Fibroblast of lung (primary cell): ENCODE data around the gene PPIL4.

ENCODE experiments used
- EZH2 ChIP-seq: IDR thresholded peaks from 2 replicates; pipeline ENCODE4 v1.5.1; 2012; ENCODE audit warnings: low read length, control low read depth, mild to moderate bottlenecking; ENCODE audit errors: missing control alignments
- TF ChIP-seq, protein P1 (sequence below), 2 donors: IDR thresholded peaks in 1 of 2; conservative IDR thresholded peaks in 1 of 2; 1 replicate in 1 of 2; 2 replicates in 1 of 2; pipeline ENCODE4 v1.5.1; 2011 to 2012; ENCODE audit warnings: low read length in 2 of 2, control low read depth in 1 of 2, inconsistent platforms in 1 of 2, low read depth in 1 of 2, mild to moderate bottlenecking in 1 of 2

GRCh38 chr6:149484733-149485700 is 60.8 kb downstream of the PPIL4 start, which contains the start of gene ZC3H12D:
- TF ChIP-seq, protein P1, sequence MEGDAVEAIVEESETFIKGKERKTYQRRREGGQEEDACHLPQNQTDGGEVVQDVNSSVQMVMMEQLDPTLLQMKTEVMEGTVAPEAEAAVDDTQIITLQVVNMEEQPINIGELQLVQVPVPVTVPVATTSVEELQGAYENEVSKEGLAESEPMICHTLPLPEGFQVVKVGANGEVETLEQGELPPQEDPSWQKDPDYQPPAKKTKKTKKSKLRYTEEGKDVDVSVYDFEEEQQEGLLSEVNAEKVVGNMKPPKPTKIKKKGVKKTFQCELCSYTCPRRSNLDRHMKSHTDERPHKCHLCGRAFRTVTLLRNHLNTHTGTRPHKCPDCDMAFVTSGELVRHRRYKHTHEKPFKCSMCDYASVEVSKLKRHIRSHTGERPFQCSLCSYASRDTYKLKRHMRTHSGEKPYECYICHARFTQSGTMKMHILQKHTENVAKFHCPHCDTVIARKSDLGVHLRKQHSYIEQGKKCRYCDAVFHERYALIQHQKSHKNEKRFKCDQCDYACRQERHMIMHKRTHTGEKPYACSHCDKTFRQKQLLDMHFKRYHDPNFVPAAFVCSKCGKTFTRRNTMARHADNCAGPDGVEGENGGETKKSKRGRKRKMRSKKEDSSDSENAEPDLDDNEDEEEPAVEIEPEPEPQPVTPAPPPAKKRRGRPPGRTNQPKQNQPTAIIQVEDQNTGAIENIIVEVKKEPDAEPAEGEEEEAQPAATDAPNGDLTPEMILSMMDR (conservative IDR thresholded peaks at IDR 0.05 in 1 of 2, IDR thresholded peaks at IDR 0.05 in 1 of 2; ENCODE audit: low read depth in 1 of 2, low read length in 2 of 2): no peak
- no peak for TF ChIP-seq EZH2
